GM18505 (cell line): ENCODE results near the gene ZDHHC14.

Source experiments
- ATAC-seq: cut with Tn5 transposase; IDR thresholded peaks from one replicate; pipeline ENCODE4 v1.9.1; 2021; ENCODE audit not compliant: unreplicated experiment
- POLR2A ChIP-seq: IDR thresholded peaks from 4 replicates; pipeline ENCODE4 v1.6.1; 2011; ENCODE audit warnings: borderline replicate concordance; ENCODE audit not compliant: insufficient read depth, insufficient read length; ENCODE audit errors: extremely low read depth

ZDHHC14 gene

GRCh38 chr6:157468054-157468453, 87.1 kb downstream of the ZDHHC14 start:
- TF ChIP-seq POLR2A, result no peak
- ATAC-seq, result no peak

- no peak for TF ChIP-seq POLR2A
- no peak for ATAC-seq
Observed at GRCh38 chr6:157468574-157468973, 87.6 kb downstream of the ZDHHC14 start.

- no peak for TF ChIP-seq POLR2A
- no peak for ATAC-seq
Observed at GRCh38 chr6:157469378-157469777, 88.4 kb downstream of the ZDHHC14 start.

GRCh38 chr6:157471077-157471686, 90.2 kb downstream of the ZDHHC14 start:
- ATAC-seq, result no peak
- TF ChIP-seq POLR2A, result no peak

GRCh38 chr6:157471895-157472686, 91.1 kb downstream of the ZDHHC14 start:
- no peak for ATAC-seq
- no peak for TF ChIP-seq POLR2A

- no peak for ATAC-seq
- no peak for TF ChIP-seq POLR2A
Observed at GRCh38 chr6:157476797-157477196, 95.8 kb downstream of the ZDHHC14 start.

GRCh38 chr6:157478926-157479325, 97.9 kb downstream of the ZDHHC14 start:
- TF ChIP-seq POLR2A, result no peak
- ATAC-seq, result no peak

- ATAC-seq, result no peak
- no peak for TF ChIP-seq POLR2A
Observed at GRCh38 chr6:157479464-157480303, 98.7 kb downstream of the ZDHHC14 start.

- no peak for TF ChIP-seq POLR2A
- ATAC-seq, result no peak
Observed at GRCh38 chr6:157481189-157481864, 100.3 kb downstream of the ZDHHC14 start.

GRCh38 chr6:157481865-157482249, 100.9 kb downstream of the ZDHHC14 start:
- no peak for ATAC-seq

GRCh38 chr6:157483770-157484169, 102.8 kb downstream of the ZDHHC14 start:
- no peak for ATAC-seq

More at GRCh38 chr6:157481865-157482249, 100.9 kb downstream of the ZDHHC14 start:
- no peak for TF ChIP-seq POLR2A

GRCh38 chr6:157484181-157484580, 103.2 kb downstream of the ZDHHC14 start:
- TF ChIP-seq POLR2A, result no peak
- no peak for ATAC-seq

More at GRCh38 chr6:157483770-157484169, 102.8 kb downstream of the ZDHHC14 start:
- no peak for TF ChIP-seq POLR2A

GRCh38 chr6:157486572-157486971, 105.6 kb downstream of the ZDHHC14 start:
- TF ChIP-seq POLR2A, result no peak
- ATAC-seq, result no peak
